Activated T-helper 1 cell treated with anti-CD3 and anti-CD28 coated beads, Interleukin-12 subunit alpha, Interleukin-12 subunit beta, Interleukin-2, Interleukin-4 antibody, amounts not matched to agents 30 ng/mL and 10 ng/mL and 1 ng/mL, durations not matched to agents 14 hours and 24 hours and 36 hours (primary cell): ENCODE results near the gene NFATC2. TPM values are rescaled to one million over a fixed set of nuclear protein-coding genes. Genes with fewer than 3 reads are reported as not detected.
A peak's percentile ranks its signal among the peaks of the same experiment; 100 is the strongest.

ENCODE experiments used
- DNase-seq: peaks from one replicate; pipeline ENCODE4 v3.0.0; 2021; ENCODE audit warnings: low spot score
- H3K27ac Mint-ChIP-seq: one replicate; pipeline ENCODE4 v1.8.0; 2021; ENCODE audit warnings: mild to moderate bottlenecking, mixed read lengths
- H3K27me3 Mint-ChIP-seq: one replicate; pipeline ENCODE4 v1.8.0; 2022; ENCODE audit warnings: mild to moderate bottlenecking, moderate library complexity, mixed read lengths; ENCODE audit not compliant: insufficient read depth
- H3K36me3 Mint-ChIP-seq: one replicate; pipeline ENCODE4 v1.8.0; 2021; ENCODE audit warnings: low read depth, mixed read lengths
- H3K4me1 Mint-ChIP-seq: one replicate; pipeline ENCODE4 v1.8.0; 2021; ENCODE audit warnings: low read depth, mixed read lengths
- H3K4me3 Mint-ChIP-seq: one replicate; pipeline ENCODE4 v1.8.0; 2021; ENCODE audit warnings: mild to moderate bottlenecking, moderate library complexity, mixed read lengths
- H3K9me3 Mint-ChIP-seq: one replicate; pipeline ENCODE4 v1.8.0; 2021; ENCODE audit warnings: mixed read lengths
- intact Hi-C: fragments of 100-400 bp; cut with micrococcal nuclease; formaldehyde crosslinking; loops from one replicate; pipeline ENCODE4 v1.15.1; 2024
- total RNA-seq: library from RNA; stranded (reverse); gene quantifications from 2 replicates; pipeline ENCODE4 v1.2.3, GENCODE V29; 2022

The NFATC2 gene
- 84.0 and 86.4 TPM in 2 replicates for total RNA-seq

GRCh38 chr20:51542571-51543421 lies at the start of gene NFATC2:
Gene NFATC2, minus strand, starts transcription at chr20:51542719. Its CDS starts 220 bp downstream, at chr20:51542499.
- peak; percentile 47 for DNase-seq
- H3K4me1 Mint-ChIP-seq: peaks cover 49% of the 10 kb centered on the region
- peak within 1 kb of the TSS; percentile 100 for H3K27ac Mint-ChIP-seq
- H3K4me3 Mint-ChIP-seq: peak within 1 kb of the TSS; percentile 100
- peaks cover 28% of the 10 kb centered on the region for H3K36me3 Mint-ChIP-seq
- H3K9me3 Mint-ChIP-seq: no peaks in the 10 kb centered on the region
- intact Hi-C loops: loop anchor here (5.0 kb wide), 1 partner anchor 175 kb away; no protein-coding TSS in a partner anchor
- H3K27me3 Mint-ChIP-seq: peaks cover 16% of the 10 kb centered on the region

GRCh38 chr20:51591871-51592270 lies 49.4 kb upstream of the NFATC2 start:
- Mint-ChIP-seq H3K36me3 (no peaks in the 10 kb centered on the region), H3K9me3 (no peaks in the 10 kb centered on the region), H3K27me3 (no peaks in the 10 kb centered on the region), H3K27ac (no peak overlapping the region), H3K4me3 (no peak overlapping the region), H3K4me1 (peaks cover 26% of the 10 kb centered on the region)
- DNase-seq: no peak
- intact Hi-C loops: loop anchor here (10.0 kb wide), 2 partner anchors 367 to 607 kb away; no protein-coding TSS in a partner anchor

DNA sequence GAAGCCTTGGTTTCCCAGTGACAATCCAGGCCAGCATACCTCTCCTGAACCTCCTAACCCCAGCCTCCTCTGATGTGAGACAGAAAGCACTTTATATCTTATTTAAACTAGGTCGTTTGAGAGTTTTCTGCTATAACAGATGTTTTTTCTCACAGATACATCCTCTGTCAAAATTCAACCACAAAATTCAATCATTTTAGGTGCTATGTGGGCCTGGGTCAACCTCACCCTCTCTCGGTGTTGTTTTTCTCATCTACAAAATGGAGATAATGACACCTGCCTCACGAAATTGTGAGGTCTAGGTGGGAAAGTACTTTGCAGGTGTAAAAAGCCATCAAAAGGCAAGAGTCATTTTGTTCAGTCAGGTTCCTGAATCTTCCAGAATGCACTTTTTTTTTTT lies 46.2 kb upstream of the NFATC2 start:
- no peaks in the 10 kb centered on the region for H3K9me3 Mint-ChIP-seq
- no peak overlapping the region for H3K27ac Mint-ChIP-seq
- intact Hi-C loops: no loop called here
- H3K4me3 Mint-ChIP-seq: no peak overlapping the region
- DNase-seq: no peak
- H3K27me3 Mint-ChIP-seq: no peaks in the 10 kb centered on the region
- no peaks in the 10 kb centered on the region for H3K36me3 Mint-ChIP-seq
- H3K4me1 Mint-ChIP-seq: peaks cover 14% of the 10 kb centered on the region

GRCh38 chr20:51587145-51587544 lies 44.6 kb upstream of the NFATC2 start:
- Mint-ChIP-seq H3K4me3 (no peak overlapping the region), H3K27ac (no peak overlapping the region), H3K36me3 (no peaks in the 10 kb centered on the region), H3K9me3 (no peaks in the 10 kb centered on the region), H3K4me1 (peaks cover 9% of the 10 kb centered on the region), H3K27me3 (no peaks in the 10 kb centered on the region)
- no peak for DNase-seq
- intact Hi-C loops: no loop called here

DNA sequence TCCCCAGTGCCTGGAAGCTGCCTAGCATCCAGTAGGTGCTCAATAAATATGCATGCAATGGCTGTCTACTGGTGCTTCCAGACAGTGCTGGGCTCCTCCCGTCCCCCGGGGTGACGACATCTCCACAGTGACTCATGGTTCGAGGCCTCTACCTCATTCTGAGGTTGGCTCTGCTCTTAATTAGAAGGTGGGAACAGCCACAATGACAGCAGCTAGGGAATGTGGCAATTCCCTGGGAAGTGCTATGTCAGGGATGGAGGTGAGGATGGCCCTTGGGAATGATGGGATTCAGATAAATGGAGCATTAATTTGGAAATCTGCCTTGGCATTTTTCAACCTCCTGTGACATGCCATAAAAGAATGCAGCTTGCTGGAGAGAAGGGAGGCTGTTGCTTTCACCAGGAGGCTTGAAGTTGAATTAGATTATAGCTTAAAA lies 43.5 kb upstream of the NFATC2 start:
- Mint-ChIP-seq H3K27me3 (peaks cover 5% of the 10 kb centered on the region), H3K4me3 (no peak overlapping the region), H3K27ac (no peak overlapping the region), H3K36me3 (no peaks in the 10 kb centered on the region), H3K4me1 (peaks cover 9% of the 10 kb centered on the region), H3K9me3 (no peaks in the 10 kb centered on the region)
- intact Hi-C loops: no loop called here
- no peak for DNase-seq

DNA sequence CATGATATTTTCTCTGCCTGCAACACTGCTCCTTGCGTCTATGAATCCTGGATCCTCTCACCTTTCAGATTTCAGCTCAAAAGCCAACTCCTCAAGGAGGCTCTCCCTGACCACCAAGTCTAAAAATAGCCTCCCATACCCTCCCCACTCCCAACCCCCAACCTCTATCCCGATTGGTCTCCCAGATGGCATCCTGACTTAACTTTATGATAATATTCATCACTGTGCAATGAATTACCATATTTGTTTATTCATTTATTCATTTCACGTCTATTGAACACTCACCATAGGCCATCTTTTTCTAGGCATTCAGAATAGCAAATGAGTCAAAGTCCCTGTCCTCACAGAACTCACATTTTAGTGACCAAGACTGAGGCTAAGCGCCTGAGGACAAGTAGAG lies 42.6 kb upstream of the NFATC2 start:
- intact Hi-C loops: no loop called here
- Mint-ChIP-seq H3K27ac (no peak overlapping the region), H3K9me3 (no peaks in the 10 kb centered on the region), H3K27me3 (peaks cover 5% of the 10 kb centered on the region), H3K4me1 (peaks cover 9% of the 10 kb centered on the region), H3K4me3 (no peak overlapping the region), H3K36me3 (no peaks in the 10 kb centered on the region)
- DNase-seq: no peak

DNA sequence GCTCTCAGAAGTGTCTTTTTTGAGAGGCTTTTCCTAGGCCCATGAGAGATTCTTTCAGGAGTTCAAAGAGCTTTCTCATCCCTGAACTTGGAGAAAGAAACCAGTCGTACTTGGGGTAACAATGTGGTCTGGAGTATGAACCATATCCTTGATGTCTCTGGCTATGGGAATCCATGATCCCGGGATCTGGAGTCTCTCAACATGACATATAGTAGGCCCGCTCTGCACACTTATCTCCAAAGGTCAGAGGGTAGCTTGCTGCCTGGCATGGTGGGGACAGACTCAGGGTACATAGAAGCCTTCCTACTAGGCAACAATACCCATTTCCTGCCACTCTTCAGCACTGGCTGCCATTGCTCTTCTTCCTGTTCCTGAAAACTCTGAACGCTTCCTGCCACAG lies 42.2 kb upstream of the NFATC2 start:
- Mint-ChIP-seq H3K9me3 (no peaks in the 10 kb centered on the region), H3K27me3 (peaks cover 5% of the 10 kb centered on the region), H3K4me3 (no peak overlapping the region), H3K4me1 (peaks cover 9% of the 10 kb centered on the region), H3K27ac (no peak overlapping the region), H3K36me3 (no peaks in the 10 kb centered on the region)
- no peak for DNase-seq
- intact Hi-C loops: no loop called here

GRCh38 chr20:51584116-51584515 lies 41.6 kb upstream of the NFATC2 start:
- Mint-ChIP-seq H3K4me3 (no peak overlapping the region), H3K9me3 (no peaks in the 10 kb centered on the region), H3K27me3 (peaks cover 7% of the 10 kb centered on the region), H3K27ac (no peak overlapping the region), H3K4me1 (peaks cover 9% of the 10 kb centered on the region), H3K36me3 (no peaks in the 10 kb centered on the region)
- intact Hi-C loops: no loop called here
- DNase-seq: no peak

- H3K36me3 Mint-ChIP-seq: no peaks in the 10 kb centered on the region
- intact Hi-C loops: no loop called here
- H3K4me3 Mint-ChIP-seq: no peak overlapping the region
- H3K27ac Mint-ChIP-seq: no peak overlapping the region
- peaks cover 7% of the 10 kb centered on the region for H3K27me3 Mint-ChIP-seq
- H3K9me3 Mint-ChIP-seq: no peaks in the 10 kb centered on the region
- no peak for DNase-seq
- peaks cover 9% of the 10 kb centered on the region for H3K4me1 Mint-ChIP-seq
Observed at GRCh38 chr20:51583499-51583898, 41.0 kb upstream of the NFATC2 start.

- H3K9me3 Mint-ChIP-seq: no peaks in the 10 kb centered on the region
- H3K27ac Mint-ChIP-seq: no peak overlapping the region
- peaks cover 7% of the 10 kb centered on the region for H3K27me3 Mint-ChIP-seq
- peaks cover 9% of the 10 kb centered on the region for H3K4me1 Mint-ChIP-seq
- no peak overlapping the region for H3K4me3 Mint-ChIP-seq
- DNase-seq: no peak
- intact Hi-C loops: no loop called here
- H3K36me3 Mint-ChIP-seq: no peaks in the 10 kb centered on the region
Observed at GRCh38 chr20:51583073-51583472, 40.6 kb upstream of the NFATC2 start.

GRCh38 chr20:51581571-51581970 lies 39.1 kb upstream of the NFATC2 start:
- H3K27me3 Mint-ChIP-seq: peaks cover 7% of the 10 kb centered on the region
- no peaks in the 10 kb centered on the region for H3K36me3 Mint-ChIP-seq
- H3K27ac Mint-ChIP-seq: peak overlapping the region; percentile 18
- H3K4me3 Mint-ChIP-seq: no peak overlapping the region
- no peak for DNase-seq
- peaks cover 9% of the 10 kb centered on the region for H3K4me1 Mint-ChIP-seq
- H3K9me3 Mint-ChIP-seq: no peaks in the 10 kb centered on the region
- intact Hi-C loops: no loop called here

GRCh38 chr20:51579137-51579536 lies 36.6 kb upstream of the NFATC2 start:
- Mint-ChIP-seq H3K4me1 (no peaks in the 10 kb centered on the region), H3K4me3 (no peak overlapping the region), H3K27ac (no peak overlapping the region), H3K36me3 (no peaks in the 10 kb centered on the region), H3K9me3 (peaks cover 8% of the 10 kb centered on the region), H3K27me3 (peaks cover 7% of the 10 kb centered on the region)
- intact Hi-C loops: no loop called here
- no peak for DNase-seq

GRCh38 chr20:51578145-51578459 lies 35.6 kb upstream of the NFATC2 start:
- no peak for DNase-seq
- Mint-ChIP-seq H3K27ac (no peak overlapping the region), H3K4me3 (no peak overlapping the region), H3K36me3 (no peaks in the 10 kb centered on the region), H3K9me3 (peaks cover 8% of the 10 kb centered on the region), H3K4me1 (no peaks in the 10 kb centered on the region), H3K27me3 (peaks cover 7% of the 10 kb centered on the region)
- intact Hi-C loops: no loop called here
